ENCODE data around the gene NRXN3.

DNA sequence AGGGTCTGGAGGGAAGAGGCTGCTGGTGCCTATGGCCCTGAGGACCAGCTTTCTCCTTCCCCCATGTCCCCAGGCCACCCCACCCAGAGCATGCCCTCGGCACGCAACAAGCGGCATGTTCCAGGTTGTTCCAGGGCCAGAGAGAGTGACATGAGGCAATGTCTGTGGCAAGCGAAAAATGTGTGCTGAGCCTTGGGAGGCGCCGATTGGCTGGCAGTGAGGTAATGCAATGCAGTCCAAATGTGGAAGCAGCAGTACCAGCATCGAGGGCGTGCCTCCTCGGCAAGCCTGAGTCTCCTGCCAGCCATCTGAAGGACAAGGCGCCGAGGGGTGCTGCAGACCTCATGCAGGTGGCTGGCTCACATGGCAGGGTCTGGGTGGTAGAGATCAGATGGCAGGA lies 423.8 kb downstream of the NRXN3 start:
- no peak for TF ChIP-seq EZH2phosphoT487 (conservative IDR thresholded peaks at IDR 0.05; ENCODE audit: low read length)
- TF ChIP-seq, protein P1, sequence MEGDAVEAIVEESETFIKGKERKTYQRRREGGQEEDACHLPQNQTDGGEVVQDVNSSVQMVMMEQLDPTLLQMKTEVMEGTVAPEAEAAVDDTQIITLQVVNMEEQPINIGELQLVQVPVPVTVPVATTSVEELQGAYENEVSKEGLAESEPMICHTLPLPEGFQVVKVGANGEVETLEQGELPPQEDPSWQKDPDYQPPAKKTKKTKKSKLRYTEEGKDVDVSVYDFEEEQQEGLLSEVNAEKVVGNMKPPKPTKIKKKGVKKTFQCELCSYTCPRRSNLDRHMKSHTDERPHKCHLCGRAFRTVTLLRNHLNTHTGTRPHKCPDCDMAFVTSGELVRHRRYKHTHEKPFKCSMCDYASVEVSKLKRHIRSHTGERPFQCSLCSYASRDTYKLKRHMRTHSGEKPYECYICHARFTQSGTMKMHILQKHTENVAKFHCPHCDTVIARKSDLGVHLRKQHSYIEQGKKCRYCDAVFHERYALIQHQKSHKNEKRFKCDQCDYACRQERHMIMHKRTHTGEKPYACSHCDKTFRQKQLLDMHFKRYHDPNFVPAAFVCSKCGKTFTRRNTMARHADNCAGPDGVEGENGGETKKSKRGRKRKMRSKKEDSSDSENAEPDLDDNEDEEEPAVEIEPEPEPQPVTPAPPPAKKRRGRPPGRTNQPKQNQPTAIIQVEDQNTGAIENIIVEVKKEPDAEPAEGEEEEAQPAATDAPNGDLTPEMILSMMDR (IDR thresholded peaks at IDR 0.05; ENCODE audit: insufficient read depth, low read length, poor library complexity, severe bottlenecking) = no peak
